Left kidney (tissue), 2 donors: ENCODE measurements around the gene GPX1. TPM values are rescaled to one million over a fixed set of nuclear protein-coding genes. Genes with fewer than 3 reads are reported as not detected.

Source experiments
- DNase-seq: peaks from one replicate; pipeline ENCODE4 v3.0.0-alpha.2; 2013
- polyA plus RNA-seq: library from polyadenylated mRNA; unstranded; fragments of 120-200 nt; gene quantifications from one replicate; pipeline ENCODE4 v1.2.1, GENCODE V29; 2013; ENCODE audit not compliant: insufficient read length

GPX1 gene
- polyA plus RNA-seq, 1 donor = 84.1 TPM

GRCh38 chr3:49316696-49317457 lies 41.3 kb downstream of the GPX1 start:
- DNase-seq = no peak

- DNase-seq = no peak
Observed at GRCh38 chr3:49313896-49314688, 44.1 kb downstream of the GPX1 start.

GRCh38 chr3:49311283-49311682 lies 46.9 kb downstream of the GPX1 start:
- DNase-seq = no peak

- DNase-seq = no peak
Observed at GRCh38 chr3:49310677-49311076, 47.5 kb downstream of the GPX1 start.

Other genes starting within 250 kb of the GPX1 start
- 56.3 TPM for gene USP19, start 237.5 kb downstream of the GPX1 start, polyA plus RNA-seq
- 435 TPM for gene LAMB2, start 225.3 kb downstream of the GPX1 start, polyA plus RNA-seq
- 21.0 TPM for gene CCDC71, start 192.0 kb downstream of the GPX1 start, polyA plus RNA-seq
- 41.1 TPM for gene KLHDC8B, start 186.8 kb downstream of the GPX1 start, polyA plus RNA-seq
- gene C3orf62, start 81.1 kb downstream of the GPX1 start, polyA plus RNA-seq = 13.1 TPM
- gene USP4, start 18.3 kb downstream of the GPX1 start, polyA plus RNA-seq = 81.0 TPM
- 511 TPM for gene RHOA, start 53.6 kb upstream of the GPX1 start, polyA plus RNA-seq
- 31.7 TPM for gene TCTA, start 54.1 kb upstream of the GPX1 start, polyA plus RNA-seq
- gene AMT, start 64.1 kb upstream of the GPX1 start, polyA plus RNA-seq = 41.2 TPM
- gene NICN1, start 71.0 kb upstream of the GPX1 start, polyA plus RNA-seq = 22.1 TPM
- 104 TPM for gene DAG1, start 111.9 kb upstream of the GPX1 start, polyA plus RNA-seq
- gene BSN, start 196.1 kb upstream of the GPX1 start, polyA plus RNA-seq = 1.7 TPM